HK-2 (cell line): Measurements from ENCODE around the gene GLB1L.
"Not testable (repeated sequence)": the region's sequence is repeated elsewhere in the genome, so short reads cannot be mapped to it uniquely, and the experiment has no call there.

Source experiments
- DNase-seq: peaks from one replicate; pipeline ENCODE4 v3.0.0-alpha.2; 2018; ENCODE audit not compliant: unreplicated experiment

The GLB1L gene

GRCh38 chr2:219245148-219245898 is at the start of gene GLB1L, which contains the start of gene STK16:
Gene GLB1L (minus strand): TSS chr2:219245444. CDS start chr2:219243573, 1,871 bp downstream.
Gene STK16 (plus strand): TSS chr2:219245479. CDS start chr2:219246000, 521 bp downstream.
- DNase-seq = peak; percentile 95

GRCh38 chr2:219294356-219295351 is 49.4 kb upstream of the GLB1L start:
- DNase-seq = peak; percentile 90

DNA sequence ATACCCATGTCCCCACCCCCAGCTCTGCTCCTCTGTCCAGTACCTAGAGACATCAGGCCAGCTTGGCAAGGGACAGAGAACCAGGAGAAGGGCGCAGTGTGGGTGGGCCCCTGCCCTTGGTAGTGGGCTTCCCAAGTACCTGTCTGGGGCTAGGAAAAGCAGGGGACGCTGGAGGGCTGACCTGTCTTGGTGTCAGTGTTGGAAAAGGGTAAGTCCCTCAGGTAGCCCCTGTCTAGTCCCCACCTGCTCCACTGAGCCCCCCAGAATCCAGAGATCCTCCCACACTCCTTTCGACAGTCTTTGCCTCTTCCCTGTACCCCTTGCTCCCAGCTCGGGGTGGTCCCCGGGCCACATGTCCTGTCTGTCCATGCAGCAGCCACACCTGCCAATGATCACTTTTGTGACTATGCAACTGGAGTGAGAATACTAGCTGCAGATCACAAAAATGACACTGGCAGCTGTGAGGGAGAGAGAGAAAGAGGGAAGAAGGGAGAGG is 48.5 kb upstream of the GLB1L start:
- DNase-seq = no peak

DNA sequence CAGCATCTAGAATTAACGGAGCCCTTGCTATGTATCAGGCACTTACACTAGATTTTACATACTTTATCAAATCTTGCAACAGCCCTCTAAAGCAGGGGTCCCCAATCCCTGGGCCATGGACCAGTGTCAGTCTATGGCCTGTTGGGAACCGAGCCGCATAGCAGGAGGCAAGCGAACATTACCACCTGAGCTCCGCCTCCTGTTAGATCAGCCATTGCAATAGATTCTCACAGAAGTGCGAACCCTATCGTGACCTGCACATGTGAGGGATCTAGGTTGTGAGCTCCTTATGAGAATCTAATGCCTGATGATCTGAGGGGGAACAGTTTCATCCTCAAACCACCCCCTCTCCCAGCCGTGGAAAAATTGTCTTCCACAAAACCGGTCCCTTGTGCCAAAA is 47.4 kb upstream of the GLB1L start:
- no peak for DNase-seq

- DNase-seq = no peak
Observed at GRCh38 chr2:219291910-219292490, 46.8 kb upstream of the GLB1L start.

GRCh38 chr2:219291394-219291793 is 46.1 kb upstream of the GLB1L start:
- no peak for DNase-seq

DNA sequence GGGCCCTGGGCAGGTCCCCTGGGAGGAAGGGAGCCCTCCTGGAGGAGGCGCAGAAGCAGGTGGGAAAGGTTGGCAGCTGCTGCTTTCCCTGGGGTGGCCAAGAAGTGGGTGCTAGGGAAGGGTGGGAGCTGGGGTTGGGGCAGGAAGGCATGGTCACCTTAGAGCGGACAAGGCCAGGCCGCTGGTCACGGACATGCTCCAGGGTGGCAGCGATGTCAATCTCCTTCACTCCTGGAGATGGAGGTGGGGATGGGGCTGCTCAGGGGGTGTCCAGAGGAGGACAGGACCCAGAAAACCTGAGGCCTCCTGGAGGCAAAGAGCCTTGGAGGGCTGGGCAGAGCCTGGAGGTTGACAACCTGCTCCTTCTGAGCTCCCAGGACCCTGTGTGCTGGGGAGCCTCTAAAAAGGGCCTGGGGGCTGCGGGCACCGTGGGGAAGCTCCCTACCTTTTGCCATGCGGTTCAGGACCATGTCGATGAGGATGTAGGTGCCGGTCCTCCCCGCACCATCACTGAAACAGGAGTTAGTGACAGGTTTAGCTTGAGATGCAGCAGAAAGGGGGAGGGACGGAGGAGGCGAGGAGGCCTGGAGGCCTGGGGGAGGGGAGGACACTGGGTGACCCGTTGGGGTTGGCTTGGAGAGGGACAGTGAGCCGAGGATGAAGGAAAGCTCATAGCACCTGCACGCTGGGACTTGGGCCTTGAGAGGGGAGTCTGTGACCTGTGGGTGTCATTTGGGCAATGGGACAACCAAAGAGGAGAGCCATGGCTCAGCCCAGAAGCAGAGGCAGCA is 45.3 kb upstream of the GLB1L start:
- no peak for DNase-seq

- peak; percentile 45 for DNase-seq
Observed at GRCh38 chr2:219289537-219290361, 44.5 kb upstream of the GLB1L start.

GRCh38 chr2:219289195-219289536 is 43.9 kb upstream of the GLB1L start:
- no peak for DNase-seq

DNA sequence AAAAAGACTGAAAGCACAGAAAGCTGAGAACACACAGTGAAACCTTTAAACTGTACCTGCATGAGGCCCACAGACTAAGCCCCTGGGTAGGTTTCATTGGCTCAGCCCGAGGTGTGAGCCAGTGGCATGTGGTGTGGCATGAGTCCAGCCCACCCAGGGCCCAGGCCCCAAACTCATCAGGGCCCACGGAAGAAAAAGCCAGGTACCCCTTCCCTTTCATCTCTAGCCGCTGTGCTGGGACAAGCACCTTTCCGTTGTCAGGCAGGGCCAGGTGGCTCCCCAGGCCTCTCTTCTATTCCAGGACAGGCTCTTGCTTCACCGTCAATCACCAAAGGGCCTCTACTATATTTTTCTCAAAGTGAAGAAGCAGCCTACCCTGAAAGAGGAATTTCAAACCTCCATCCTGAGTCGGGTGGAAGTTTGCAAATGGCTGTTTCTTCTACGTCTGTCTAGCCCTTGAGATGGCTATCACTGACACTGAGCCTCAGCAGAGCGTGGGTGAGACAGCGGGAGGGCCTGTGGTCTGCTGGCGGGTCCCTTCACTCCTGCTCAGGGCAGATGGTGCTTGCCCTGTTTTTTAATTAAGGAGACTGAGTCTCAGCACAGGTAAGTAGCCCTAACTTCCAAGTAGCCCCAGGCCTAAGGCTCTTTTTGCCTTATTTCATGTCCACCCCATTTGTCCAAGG is 42.5 kb upstream of the GLB1L start:
- DNase-seq = no peak

DNA sequence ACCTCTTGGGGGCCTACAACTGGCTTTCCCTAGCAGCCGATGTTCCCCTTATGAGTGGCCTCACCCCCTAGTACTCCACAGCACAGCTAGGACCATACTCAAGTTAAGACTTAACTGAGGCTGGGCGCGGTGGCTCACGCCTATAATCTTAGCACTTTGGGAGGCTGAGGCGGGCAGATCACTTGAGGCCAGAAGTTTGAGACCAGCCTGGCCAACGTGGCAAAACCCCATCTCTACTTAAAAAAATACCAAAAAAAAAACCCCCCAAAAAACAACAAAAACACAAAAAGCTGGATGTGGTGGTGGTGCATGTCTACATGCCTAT is 41.8 kb upstream of the GLB1L start:
- not testable (repeated sequence) for DNase-seq

DNA sequence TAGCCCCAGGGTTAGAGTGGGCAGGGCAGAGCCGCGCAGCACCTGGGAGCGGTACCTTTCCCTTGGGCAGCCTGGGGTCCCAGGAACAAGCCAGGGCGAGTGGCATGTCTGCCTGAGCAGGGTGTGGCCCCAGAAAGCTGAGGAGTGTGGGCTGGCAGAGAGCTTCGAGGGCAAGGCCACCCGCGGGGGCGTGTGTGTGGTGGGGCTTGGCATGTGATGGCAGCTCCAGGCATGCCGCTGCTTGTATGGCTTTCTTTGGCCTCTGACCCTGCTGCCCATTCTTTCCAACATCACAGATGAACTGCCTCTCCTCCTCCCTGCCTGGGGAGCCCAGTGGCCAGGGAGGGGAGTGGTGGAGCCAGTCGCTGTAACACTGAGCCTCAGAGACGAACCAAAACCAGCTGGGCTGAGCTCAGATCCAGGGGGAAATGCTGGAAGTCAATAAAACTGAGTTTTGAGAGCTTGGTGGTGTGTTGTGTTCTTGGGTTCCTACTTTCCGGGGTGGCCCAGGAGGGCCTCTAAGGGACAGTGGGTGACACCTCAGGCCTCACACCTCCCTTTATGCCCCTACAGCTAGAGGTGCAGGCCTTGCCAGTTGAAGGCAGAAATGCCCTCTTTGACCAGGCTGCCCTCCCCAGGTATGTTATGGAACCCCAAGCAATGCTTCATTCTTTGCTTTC is 41.3 kb upstream of the GLB1L start:
- no peak for DNase-seq

GRCh38 chr2:219285894-219286425 is 40.7 kb upstream of the GLB1L start:
- no peak for DNase-seq

DNA sequence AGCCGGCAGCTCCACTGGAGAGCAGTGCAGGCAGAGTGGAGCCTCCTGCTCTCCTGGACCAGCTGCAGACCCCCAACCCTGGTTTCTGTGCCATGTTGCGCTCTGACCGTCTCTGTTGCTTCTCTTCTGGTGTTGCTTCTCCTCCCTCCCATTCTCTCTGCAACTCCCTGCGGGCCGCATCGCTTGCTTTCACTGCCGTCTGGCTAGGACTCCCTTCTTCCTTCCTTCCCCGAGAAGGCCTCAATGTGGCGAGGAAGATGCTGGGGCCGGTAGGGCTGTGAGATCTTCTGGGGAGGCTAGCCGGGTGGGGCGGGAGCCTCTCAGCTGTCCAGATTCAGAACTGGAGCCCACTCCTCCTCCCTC is 40.1 kb upstream of the GLB1L start:
- DNase-seq = no peak

GRCh38 chr2:219284501-219285372 is 39.5 kb upstream of the GLB1L start:
- no peak for DNase-seq

- DNase-seq = no peak
Observed at GRCh38 chr2:219282943-219283581, 37.8 kb upstream of the GLB1L start.

GRCh38 chr2:219282375-219282774 is 37.1 kb upstream of the GLB1L start:
- no peak for DNase-seq

DNA sequence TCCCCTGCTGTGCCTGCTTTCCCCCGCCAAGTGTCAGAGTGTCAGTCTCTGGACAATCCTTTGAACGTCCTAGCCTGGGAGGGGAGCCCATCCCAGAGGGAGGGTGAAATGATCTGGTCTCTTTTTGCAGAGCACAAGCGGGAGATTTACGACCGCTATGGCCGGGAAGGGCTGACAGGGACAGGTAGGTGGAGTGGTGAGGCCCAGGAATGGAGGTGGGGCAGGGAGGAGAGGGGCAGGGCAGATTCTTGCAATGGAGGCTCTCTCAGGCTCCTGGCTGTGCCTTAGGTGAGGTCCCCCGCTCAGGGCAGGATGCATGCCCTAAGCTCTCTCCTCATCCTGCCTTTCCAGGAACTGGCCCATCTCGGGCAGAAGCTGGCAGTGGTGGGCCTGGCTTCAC is 36.3 kb upstream of the GLB1L start:
- DNase-seq = no peak
